Fibroblast of skin of scalp (primary cell): ENCODE measurements around the gene MAPK13.
A peak's percentile ranks its signal among the peaks of the same experiment; 100 is the strongest.
"Not testable (repeated sequence)": the region's sequence is repeated elsewhere in the genome, so short reads cannot be mapped to it uniquely, and the experiment has no call there.

Experiments
- DNase-seq: peaks from one replicate; pipeline ENCODE4 v3.0.0-alpha.2; 2013

MAPK13 gene

DNA sequence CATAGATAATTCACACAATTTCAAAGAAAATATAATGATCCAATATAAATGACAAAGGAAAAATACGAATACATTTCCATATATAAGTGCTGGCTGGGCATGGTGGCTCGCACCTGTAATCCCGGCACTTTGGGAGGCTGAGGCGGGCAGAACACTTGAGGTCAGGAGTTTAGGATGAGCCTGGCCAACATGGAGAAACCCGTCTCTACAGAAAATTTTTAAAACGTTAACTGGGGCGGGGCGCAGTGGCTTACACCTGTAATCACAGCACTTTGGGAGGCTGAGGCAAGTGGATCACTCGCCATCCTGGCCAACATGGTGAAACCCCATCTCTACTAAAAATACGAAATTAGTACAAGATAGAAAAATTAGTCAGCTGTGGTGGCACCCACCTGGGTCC, 14.9 kb upstream of the MAPK13 start:
- DNase-seq = no peak

DNA sequence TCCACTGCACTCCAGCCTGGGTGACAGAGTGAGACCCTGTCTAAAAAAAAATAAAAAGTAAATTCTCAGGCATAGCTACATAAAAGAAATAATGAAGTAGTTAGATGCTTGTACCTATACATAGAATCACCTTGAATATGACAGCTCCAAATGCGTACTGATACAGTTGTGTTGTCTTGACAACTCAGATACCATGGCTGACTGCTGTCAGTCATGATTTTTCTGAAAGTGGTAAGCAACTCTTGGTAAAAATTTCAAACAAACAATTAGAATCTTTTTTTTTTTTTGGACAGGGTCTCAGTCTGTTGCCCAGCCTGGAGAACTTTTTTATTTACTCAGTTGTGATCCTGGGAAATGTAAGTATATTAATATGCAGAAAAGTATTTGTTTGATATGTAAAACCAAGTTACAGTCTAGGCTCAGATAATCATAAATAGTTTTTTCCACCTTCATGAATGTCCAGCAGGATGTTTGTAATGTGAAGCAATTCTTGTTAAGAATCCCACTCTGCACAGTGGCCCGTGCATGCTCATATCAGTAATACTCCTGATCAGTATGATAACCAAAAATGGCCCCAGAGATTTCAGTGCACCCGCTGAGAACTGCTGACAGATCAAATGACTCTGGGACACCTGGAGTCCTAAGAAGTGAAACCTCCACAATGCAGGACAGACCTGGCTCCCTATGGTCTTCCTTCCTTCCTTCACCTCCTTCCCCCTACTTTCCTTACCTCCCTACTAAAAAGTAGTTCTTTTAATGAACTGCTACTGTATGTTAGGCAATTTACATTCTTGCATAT, 14.0 kb upstream of the MAPK13 start:
- DNase-seq = no peak

GRCh38 chr6:36116943-36117342, 13.4 kb upstream of the MAPK13 start:
- no peak for DNase-seq

DNA sequence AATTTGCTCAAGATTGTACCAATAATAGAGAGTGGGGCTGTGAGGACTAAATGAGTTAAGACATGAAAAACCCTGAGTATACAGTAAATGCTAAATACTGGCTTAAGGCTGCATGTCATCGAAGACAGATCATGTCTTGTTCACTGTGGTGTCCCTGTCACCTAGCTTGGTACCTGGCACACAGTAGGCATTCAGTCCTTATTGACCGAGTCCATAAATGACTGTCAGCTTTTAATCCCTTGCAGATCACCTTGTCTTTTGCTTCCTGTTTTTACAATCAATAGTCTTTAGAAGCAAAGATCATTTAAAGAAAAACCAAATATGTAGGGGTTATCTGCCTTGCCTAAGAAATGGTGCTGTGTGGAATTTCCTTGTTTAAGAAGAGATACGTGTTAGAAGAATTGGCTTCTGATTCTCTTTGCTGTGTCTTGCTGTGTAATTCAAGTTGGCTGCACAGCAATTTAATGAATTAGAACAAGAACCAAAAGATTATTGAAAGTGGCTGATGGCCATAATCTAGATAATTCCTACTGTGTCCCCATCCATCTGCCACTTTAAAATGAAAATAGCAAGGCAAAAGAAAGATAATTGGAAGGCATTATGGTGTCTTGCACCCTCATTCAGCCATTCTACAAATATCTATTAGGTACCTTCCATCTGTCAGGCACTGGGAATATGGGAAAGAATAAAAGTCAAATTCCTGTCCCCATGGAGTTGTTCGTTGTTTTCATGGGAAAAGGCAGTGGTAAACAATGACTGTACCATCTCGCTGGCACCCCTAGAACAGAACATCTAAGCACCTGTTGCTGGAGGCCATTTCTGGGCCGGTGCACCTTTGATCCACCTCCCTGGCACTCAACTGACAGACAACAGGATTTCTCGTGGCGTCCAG, 12.4 kb upstream of the MAPK13 start:
- no peak for DNase-seq

DNA sequence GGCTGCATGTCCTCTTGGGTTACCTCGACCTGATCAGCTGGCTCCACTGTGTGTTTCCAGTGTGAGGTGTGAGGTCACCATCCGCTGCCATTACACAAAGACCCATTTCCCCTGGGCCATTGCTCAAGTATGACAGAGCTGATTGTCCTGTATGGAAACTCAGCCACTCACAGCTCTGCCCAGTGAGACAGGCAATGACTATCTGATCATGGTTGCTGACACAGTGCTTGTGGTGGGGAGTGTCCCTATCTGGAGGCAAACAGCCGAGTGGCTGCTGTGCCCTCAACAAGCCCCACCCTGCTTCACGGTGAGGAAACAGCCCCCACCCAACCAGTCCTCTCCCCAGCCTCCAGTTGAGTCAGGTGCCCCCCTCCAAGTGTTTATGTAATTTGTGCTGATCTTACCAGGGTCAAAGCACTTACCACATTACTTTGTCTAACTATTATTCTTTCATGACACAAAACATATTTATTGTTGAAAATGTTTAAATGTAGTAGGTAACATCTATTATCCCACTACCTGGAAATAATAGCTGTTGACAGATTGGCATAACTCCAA, 11.7 kb upstream of the MAPK13 start:
- DNase-seq = no peak

GRCh38 chr6:36119209-36119608, 11.1 kb upstream of the MAPK13 start:
- no peak for DNase-seq

GRCh38 chr6:36120018-36120417, 10.3 kb upstream of the MAPK13 start:
- no peak for DNase-seq

GRCh38 chr6:36120539-36120938, 9.8 kb upstream of the MAPK13 start:
- DNase-seq = no peak

- peak; percentile 31 for DNase-seq
Observed at GRCh38 chr6:36120979-36121786, 9.1 kb upstream of the MAPK13 start.

GRCh38 chr6:36121787-36122494, 8.4 kb upstream of the MAPK13 start:
- DNase-seq = no peak

GRCh38 chr6:36122495-36123269, 7.6 kb upstream of the MAPK13 start:
- no peak for DNase-seq

DNA sequence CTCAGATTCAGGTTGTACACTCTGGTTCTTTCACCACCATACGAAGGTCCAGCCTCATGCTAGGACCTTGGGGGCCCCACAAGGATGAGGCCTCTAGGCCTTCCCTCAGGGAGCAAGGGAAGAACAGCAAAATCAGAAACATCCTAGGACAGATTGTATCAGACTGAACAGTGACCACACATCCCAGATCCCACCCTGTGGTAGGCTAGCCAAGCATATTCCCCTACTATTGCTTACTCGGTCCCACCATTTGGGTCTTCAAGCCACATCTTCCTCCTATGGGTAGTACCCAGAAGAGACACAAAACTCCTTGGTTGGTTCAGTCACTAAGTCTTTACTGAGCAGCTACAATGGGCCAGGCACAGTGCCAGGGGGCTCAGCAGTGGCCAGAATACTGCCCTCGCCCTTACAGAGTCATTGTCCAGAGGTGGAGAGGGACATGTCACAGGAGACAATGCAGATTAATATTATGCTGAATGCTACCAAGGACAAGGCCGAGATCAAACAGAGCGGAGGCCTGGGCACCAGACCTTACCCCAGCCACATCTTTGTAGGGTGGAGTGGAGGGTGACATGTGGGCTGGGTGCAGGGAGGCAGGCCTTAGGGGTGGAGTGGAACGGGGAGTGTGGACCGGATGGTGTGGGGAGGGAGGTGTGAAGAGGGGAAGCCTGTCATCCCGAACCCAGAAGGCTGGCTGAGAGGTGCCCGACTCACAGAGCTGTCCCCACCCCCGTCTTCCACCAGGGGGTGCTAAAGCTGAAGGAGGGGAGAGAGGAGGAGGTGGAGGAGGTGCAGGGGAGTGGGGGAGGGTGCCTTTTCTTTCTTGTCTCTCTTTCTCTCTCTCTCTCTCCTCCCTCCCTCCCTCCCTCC, 6.8 kb upstream of the MAPK13 start:
- peak; percentile 77 for DNase-seq

GRCh38 chr6:36124346-36124745, 6.0 kb upstream of the MAPK13 start:
- DNase-seq = not testable (repeated sequence)

GRCh38 chr6:36124881-36125280, 5.4 kb upstream of the MAPK13 start:
- no peak for DNase-seq

GRCh38 chr6:36125575-36125974, 4.7 kb upstream of the MAPK13 start:
- no peak for DNase-seq

- no peak for DNase-seq
Observed at GRCh38 chr6:36126121-36126520, 4.2 kb upstream of the MAPK13 start.

DNA sequence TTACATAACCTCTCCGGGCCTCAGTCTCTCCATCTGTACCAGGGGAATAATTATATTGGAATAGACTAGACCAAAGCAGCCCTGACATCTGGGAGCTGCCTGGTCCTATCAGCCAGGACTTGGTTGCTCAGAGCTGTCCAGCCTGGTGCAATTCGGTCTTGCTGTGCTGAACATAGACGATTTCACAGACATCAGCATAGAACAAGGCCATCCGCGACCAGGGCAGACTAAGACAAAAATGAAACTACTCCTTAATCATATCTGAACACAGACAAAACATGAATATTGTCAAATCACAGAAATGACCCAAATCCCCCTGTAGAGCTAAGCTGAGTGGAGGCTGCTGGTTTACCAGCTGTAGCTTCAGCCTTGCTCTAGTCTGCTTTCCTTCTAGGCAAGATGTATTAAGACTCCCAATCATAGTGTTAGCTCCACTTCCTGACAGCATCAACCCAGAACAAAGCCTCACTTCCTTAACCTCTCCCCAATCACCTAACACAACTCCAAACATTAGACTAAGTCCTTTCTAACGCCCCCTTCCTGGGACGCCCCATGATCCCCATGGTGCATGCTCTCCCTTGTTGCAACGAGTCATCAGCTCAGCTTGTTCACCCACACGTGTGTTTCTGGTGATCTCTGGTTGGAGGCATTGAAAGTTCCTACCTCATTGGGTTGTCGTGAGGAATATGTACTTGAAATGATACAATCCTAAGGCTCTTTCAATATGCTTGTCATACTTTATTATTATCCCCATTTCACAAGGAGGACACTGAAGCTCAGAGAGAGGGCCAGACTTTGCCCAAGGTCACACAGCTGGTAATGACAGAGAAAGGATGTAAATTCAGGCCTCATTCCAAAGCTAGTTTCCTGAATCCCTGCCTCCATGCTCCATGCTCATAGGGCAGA, 3.5 kb upstream of the MAPK13 start:
- DNase-seq = no peak

DNA sequence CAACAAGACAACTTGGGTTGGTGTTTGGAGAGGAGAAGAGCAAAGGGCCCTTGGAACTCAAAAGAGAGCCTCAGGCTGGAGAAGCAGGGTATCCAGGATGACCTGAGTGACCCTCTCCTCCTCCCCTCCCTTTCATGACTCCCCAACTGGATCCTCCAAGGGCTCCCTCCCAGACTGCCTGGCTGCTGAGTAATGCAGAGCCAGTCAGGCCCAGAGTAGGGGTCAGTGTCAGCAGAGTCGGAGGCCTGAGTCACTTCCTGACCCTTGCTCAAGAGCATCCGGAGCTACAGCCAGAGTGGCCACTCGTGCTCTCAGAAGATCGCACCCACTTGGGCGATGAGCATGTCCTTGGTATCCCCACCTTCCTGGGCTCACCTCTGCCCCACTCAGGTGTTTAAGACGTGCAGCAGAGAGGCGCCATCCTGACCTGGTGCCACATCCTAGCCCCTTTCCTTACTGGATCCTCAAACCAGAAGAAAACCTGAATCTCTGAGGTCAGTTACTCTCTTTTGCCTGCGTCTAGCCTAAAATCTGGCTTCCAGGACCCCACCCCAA, 2.8 kb upstream of the MAPK13 start:
- peak; percentile 30 for DNase-seq

DNA sequence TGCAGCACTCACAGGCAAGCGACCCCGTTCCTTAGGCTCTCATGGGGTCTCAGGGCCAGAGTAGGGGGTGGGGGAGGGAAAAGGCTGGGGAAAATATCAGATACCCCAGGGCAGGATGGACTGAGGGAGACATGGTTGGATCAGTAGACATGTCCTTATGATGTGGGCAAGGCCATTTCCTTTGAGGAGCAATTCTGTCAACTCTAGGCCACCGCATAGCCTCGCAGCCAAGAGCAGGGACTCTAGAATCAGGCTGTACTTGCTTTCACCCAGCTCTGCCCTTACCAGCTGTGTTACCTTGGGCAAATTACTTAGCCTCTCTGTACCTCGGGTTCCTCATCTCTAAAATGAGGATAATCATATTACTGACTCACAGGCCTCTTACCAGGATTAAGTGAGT, 2.2 kb upstream of the MAPK13 start:
- DNase-seq = no peak
